NCI-H2171 (cell line): ENCODE measurements around the gene RWDD4.
"Not testable (repeated sequence)": the region's sequence is repeated elsewhere in the genome, so short reads cannot be mapped to it uniquely, and the experiment has no call there.

Experiments used
- DNase-seq: peaks from one replicate; lab custom pipeline; 2025; lab: John Stamatoyannopoulos, UW

Gene RWDD4

DNA sequence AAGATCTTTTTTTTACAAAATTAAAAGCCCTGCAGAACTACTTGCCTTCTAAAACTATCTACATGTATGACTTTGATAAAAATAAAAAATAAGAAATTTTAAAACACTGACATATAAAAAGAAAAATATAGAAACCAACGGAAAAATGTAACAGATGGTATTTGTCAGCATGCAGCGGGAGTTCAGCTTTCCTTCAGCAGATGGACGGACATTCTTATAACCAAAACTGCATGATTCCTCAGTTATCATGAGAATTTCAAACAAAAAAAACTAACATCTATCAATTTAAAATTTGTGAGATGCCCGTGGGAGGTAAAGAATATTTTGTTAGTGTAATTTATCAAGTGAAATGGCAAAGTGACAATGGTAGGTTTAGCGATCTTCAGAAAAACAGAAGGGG, 23.2 kb downstream of the RWDD4 start:
- DNase-seq, result no peak

DNA sequence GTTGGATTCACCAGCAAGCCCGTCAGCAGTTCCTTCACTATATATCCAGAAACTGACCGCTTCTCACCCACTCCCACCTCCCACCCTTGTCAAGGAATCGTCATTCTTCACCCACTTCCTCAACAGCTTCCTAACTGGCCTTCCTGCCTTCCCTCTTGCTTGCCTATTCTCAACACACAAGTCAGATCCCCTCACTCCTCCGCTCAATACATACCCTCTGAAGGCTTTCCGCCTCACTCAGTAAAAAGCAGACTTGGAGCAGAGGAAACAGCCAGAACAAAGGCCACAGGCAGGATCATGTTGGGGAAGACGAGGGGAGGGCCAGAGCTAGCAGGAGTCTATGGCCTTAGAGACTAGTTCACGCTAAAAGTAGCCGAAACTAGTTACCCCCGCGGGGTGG, 23.7 kb downstream of the RWDD4 start:
- DNase-seq, result no peak

DNA sequence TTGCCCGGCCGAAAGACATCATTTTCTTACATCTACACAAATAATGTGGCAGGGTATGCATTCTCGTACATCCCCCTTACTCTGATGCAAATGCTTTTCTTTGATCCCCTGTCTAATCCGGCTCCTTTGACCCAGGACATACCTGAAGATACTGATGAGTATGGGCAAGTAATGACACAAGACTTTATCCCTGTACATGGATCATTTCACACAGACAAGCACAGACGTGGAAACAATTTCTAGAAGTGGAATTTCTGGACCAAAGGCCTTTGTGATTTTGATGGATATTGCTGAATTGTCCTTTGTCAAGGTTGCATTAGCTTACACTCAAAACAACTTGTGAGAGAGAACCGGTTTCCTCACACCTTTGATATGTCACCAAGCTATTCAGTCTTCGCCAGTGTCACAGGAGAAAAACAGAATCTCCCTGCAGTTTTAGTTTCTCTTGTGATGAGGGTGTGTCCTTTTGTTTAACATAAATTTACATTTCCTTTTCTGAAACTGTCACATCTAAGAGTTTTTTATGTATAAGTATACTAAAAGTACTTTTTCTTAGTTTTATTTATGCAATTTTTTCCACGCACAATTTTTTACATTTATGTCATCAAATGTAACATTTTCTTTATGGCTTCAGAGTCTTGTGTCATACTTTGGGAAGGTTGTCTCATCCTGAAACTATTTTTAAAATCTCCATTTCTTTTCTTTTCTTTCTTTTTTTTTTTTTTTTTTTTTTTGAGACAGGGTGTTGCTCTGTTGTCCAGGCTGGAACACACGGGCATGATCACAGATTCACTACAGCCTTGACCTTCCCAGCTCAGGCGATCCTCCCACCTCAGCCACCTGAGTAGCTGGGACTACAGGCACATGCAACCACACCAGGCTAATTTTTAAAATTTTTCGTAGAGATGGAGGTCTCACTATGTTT, 25.2 kb downstream of the RWDD4 start:
- DNase-seq, result no peak

DNA sequence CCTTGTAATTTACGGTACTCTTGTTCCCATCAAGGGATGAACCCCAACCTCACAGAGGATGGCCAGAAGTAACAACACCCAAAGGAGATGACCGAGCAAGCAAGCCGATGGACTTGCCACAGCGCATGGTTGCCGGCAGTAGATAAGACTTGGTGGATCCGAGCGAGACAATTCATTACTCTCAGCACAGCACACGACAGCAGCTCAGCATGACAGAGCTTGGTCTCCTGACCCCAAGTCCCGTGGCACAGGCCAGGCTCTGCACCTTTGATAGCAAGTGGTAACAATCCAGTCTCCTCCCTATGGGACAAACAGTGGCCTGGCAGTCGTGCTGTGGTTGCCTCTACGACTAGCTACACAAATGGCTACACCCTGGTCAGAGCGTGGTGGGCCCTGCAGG, 26.3 kb downstream of the RWDD4 start:
- no peak for DNase-seq

DNA sequence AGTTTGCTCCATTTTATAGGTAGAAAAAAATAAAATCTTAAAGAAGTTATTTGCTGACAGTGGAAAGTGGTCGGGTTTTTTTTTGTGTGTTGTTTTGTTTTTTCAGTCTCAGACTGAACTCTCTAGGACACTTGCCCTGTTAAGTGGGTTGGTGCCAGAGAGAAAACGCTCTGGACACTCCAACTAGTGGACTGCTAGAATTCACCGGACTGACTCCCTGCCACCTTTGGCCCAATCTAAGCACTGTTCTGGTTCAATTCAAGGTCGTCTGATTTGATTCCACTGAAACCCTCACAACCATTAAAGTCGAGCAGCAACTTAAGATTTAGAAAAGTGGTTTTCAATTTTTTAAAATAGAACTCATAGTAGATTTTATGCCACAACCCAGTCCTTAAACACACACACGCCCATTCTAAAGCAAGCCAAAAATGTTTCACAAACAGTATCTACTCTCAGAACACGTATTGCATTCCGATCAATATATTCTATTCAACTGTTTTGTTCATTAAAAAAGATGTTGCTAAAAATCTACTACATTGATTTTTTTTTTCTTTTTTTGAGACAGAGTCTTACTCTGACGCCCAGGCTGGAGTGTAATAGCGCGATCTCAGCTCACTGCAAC, 27.3 kb downstream of the RWDD4 start:
- no peak for DNase-seq

DNA sequence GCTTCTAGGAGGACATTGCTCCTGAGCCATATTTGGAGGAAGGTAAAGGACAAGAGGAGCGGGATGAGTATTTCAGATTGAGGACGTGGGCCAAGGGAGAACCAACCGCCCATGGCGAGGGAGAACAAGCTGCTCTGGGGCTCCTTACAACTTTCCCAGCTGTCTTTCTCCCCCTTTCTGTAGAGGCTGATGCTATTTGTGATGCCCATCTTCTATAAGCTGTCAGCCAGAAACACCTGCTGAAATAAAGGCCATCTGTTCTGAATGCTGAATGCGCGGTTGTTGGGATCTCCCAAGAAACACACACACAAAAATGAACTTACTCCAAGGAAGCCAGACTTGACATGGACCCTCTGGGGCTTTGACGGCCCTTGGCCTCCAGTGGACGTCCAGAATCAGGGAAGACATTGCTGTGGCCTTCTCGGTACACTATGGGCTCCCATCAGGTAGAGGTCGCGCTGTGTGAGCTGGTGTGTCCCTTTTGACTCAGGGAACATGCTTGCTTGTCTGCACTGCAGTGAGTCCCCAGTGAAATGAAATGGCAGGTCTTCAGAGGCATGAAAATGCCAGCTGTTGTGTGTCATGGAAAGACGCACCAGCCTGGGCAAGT, 30.9 kb downstream of the RWDD4 start:
- peak; percentile 36 for DNase-seq

DNA sequence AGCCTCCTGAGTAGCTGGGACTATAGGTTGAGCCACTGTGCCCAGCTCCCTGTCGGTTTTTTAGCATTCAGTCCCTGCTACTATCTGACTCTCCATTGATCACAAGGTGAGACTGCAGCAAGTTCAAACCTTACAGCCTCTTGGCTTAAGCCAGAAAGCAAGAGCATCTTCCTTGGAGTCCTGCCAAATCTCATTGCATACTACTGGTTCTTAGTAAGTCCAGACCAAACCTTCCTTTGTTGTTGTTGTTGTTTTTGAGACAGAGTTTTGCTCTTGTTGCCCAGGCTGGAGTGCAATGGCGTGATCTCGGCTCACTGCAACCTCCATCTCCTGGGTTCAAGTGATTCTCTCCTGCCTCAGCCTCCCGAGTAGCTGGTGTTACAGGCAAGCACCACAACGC, 31.7 kb downstream of the RWDD4 start:
- DNase-seq, result not testable (repeated sequence)

DNA sequence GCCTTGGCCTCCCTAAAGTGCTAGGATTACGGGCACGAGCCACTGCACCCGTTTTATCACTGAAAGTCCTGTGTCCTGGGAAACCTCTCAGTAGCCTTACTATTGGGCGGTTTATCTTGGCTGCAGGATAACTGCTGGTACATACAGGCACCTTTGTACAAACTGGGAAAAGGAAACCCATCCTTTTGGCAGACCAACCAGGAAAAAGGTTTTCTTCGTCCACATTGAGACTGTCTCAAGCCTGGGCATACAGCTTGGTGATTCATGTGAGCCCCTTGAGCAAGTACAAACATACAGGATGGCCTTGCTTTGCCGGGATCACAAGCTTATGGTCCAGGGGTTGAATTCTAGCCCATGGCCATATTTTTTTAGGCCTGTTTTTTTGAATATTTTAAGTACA, 32.8 kb downstream of the RWDD4 start:
- DNase-seq, result no peak

DNA sequence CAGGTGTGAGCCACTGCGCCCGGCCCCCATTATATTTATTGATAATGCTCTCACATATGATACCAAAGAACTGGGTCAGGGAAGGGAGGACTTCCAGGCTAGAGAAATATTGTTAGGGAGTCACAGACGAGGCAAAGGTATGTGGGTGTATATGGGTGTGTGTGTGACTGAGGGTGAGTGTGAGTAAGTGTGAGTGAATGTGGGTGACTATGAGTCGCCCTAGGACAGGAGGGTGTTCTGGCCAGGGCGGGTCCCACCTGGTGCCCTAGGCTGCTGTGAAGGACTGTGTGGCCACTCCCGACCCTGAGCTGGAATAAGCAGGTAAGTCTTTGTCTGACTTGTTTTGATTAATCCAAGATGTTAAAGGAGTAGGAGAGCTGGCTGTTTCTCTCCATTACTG, 34.4 kb downstream of the RWDD4 start:
- DNase-seq, result no peak

DNA sequence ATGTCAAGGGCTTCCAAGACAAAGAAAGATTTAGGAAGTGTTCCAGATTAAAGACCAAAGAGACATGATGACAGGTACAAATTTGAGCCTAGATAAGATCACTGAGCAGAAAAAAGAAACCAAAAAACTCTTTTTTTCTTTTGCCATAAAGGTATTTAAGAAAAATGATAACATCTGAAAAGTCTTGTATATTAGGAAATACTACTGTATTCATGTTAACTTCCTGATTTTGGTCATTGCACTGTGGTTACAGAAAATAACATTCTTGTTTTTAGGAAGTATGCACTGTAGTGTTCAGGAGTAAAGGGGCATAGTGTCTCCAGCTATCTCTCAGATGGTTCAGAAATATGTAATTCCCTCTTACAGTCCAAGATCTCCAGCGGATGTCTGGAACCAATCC, 37.1 kb downstream of the RWDD4 start:
- no peak for DNase-seq

DNA sequence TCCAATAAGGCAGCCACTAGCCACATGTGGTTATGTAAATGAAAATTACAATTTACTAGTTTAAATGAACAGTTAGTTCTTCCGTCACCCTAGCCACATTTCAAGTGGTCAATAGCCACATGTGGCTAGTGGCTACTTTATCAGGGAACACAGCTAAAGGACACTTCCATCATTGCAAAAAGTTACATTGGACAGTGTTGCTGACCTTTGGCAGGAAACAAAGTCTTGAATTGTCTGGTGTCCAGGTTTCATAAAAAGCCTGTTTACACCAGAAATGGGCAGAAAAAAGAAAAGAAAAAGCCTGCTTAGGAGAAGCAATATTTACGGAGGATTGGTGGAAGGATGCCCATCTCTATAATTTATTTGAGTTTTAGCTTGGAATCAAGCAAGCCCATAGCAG, 38.6 kb downstream of the RWDD4 start:
- no peak for DNase-seq

DNA sequence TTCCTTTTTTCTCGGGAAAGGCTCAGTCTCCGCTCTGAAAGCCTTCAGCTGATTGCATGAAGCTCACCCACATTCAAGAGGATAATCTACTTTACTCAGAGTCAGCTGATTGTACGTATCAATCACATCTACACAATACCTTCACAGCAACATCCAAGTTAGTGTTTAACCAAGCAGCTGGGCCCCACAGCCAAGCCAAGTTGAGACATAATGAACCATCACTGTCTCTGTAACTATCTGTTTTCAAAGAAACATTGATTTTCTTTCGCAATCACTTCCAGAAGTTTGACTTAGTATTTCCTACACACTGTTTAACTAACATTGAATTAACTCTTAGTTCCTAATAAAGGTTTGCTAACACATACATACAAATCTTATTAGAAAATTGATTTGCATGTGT, 40.3 kb downstream of the RWDD4 start:
- DNase-seq, result no peak

DNA sequence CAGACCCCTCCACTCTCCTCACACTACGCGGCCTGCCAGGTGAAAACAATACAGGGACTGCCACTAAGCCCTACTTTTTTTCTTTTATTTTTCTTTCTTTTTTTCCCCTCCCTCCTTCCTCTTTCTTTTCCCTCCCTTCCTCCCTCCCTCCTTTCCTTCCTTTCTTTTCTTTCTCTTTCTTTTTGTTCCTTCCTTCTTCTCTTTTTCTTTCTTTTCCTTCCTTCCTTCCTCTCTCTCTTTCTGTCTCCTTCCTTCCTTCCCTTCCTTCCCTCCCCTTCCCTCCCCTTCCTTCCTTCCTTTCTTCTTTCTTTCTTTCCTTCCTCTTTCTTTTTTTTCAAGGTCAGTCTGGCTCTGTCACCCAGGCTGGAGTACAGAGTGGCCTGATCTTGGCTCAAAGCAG, 41.9 kb downstream of the RWDD4 start:
- DNase-seq, result no peak

DNA sequence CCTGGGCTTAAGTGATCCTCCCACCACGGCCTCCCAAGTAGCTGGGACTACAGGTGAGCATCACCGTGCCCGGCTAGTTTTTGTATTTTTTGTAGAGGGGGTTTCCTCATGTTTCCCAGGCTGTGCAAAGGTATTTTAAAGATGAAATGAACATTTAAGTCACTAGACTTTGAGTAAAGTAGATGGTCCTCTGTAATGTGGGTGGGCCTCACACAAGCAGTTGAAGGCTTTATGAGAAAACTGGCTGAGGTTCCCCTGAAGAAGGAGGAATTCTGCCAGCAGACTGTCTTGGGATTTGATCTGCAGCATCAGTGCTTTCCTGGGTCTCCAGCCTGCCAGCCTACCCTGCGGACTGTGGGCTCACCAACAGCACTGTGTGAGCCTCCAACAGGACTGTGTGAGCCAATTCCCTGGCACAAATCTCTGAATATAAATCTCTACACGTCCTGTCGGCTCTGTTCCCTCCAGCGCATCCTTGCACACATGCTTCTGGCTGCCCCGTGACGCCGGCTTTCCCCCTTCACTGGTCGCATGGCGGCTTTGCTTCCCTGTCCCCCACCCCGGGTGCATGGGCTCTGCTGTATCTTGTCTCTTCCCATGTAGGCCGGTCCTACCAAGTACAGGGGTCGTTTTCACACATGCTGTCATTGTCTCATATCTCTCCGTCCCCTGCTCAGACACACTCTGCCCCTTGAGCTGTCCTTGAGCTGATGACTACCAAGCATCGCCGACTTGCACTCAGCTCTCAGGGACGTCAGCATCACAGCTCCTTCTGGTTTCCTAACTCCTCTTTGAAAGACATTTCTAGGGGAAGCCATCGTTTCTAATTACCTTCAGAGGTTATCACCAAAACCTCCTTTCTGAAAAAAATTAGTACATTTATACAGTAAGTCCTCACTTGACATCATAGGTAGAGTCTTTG, 46.4 kb downstream of the RWDD4 start:
- DNase-seq, result no peak

DNA sequence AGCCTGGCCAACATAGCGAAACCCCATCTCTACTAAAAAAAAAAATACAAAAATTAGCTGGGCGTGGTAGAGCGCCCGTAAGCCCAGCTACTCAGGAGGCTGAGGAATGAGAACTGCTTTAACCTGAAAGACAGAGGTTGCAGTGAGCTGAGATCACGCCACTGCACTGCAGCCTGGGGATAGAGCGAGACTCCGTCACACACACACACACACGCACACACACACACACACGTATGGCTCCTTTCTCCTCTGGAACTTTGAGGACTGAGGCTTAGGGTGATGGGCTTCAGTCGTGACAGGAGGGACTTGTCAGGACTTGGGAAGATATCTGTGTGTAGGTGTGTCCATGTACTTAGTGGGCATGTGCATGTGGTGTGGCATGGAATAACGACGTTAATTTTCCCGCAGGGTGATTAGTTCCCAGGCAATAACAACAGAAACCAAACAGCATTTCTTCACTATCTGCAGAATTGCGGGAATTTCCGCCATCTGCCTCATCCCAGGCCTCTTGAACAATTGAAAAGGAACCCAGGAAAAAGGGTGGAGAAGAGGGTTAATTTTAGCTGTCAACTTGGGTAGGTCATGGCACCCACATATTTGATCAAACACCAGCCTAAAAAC, 47.7 kb downstream of the RWDD4 start:
- no peak for DNase-seq

DNA sequence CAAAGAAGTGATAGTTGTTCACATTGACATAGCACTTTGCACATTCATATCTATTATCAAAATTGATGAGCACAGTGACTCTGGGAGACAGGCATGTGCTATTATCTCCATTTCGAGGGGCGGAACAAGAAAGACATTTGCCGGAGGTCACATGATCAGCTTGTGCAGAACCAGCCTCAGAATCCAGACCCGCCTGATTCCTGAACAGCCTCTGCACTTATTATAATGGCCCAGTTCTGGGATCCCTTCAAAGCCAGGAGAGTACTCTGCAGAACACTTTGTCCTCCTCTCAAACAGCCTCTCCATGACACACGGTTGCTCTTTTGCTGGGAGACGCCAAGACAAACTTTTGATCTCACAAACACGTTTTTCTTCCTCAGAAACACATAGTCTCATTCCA, 48.4 kb downstream of the RWDD4 start:
- DNase-seq, result no peak

DNA sequence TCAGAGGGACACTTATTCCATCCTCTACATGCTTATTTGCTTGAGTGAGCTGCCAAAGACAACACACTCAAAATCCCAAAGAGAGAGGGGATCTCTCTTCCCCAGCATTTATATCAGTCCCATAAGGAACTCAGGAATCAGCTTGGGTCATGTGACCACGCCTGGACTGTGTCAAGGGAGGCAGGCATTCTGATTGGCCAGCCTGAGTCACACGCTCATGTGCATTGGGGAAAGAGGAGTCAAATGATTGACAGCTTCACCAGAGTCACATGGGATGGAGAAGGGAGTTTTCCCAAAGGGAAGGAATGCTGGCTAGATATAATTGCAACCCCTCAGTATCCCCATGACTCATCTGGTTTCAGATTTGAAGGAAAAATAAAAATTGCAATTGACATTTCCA, 49.0 kb downstream of the RWDD4 start:
- no peak for DNase-seq

DNA sequence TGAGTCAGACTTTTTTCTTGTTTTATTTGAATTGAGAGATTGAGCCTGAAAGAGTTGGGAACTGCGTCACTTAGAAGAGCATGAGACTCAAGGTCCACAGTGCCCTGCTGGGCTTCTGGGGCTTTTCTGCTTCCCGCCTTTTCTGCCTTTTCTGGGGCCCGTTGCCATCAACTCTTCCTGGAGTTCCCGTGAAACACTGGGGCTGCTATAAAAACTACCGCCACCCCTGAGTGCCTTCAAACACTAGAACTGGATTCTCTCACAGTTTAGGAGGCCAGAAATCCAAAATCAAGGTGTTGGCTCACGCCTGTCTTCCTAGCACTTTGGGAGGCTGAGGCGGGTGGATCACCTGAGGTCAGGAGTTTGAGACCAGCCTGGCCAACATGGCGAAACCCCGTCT, 49.8 kb downstream of the RWDD4 start:
- no peak for DNase-seq

DNA sequence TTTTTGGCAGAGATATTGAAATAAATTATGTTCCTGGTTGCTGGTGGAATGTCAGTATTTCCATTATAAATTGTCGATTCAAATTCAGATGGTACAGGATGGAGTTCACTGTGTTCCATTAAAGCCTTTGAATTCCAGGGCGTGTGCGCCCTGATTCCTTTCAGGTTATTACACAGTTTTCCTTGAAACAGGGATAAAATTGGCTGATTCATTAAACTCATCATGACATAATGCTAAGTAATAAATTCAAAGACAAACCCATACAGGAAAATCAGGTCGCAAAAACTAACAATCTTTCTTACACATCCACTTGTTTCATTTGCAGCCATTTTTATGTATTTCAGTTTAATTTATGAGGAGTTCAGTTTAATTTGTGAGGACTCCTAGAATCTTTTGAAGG, 51.1 kb downstream of the RWDD4 start:
- no peak for DNase-seq

DNA sequence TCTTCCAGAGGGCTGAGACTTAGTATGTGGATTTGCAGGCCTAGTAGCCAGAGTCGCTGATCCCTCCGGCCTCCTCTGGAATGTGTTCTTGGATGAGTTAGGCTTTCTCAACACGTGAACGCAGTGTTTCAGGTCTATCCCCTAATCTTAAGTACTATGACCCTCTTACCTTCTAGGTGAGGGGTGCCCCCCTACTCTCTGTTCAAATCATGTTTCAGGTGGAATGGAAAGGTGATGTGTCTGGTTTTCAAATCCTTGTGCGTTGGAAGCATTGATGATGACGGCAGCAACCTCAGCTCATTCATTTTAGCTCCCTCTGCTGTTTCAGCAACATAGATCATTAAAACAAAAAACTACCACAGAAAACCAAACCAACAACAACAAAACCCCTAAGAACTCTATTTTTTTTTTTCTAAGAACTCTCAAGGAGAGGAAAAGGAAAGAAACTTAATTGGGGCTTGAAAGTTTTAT, 56.4 kb downstream of the RWDD4 start:
- no peak for DNase-seq

DNA sequence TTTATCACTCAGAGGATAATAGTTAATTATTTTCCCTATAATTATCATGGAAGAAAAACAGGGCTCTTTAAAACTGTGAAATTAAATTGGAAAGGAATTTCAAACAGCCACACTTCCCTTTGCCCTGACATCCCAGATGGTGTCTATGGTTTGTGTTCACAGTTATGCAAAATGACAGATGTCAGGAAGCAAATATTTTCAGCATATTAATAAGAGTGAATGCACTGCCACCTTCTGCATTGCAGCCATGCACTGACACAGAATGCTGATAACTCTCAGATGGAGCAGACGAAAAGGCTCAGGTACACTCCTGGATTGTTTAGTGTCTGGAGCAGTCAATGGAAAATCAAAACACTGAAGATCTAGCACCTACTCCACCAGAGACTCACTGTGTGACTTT, 57.6 kb downstream of the RWDD4 start:
- DNase-seq, result peak; percentile 28
